HG02610 (cell line): ENCODE measurements around the gene SDHC.
"Not testable (repeated sequence)": the region's sequence is repeated elsewhere in the genome, so short reads cannot be mapped to it uniquely, and the experiment has no call there.

Experiments used
- ATAC-seq: cut with Tn5 transposase; IDR thresholded peaks from one replicate; pipeline ENCODE4 v1.9.1; 2021; ENCODE audit warnings: mild to moderate bottlenecking, moderate library complexity; ENCODE audit not compliant: unreplicated experiment

Gene SDHC

DNA sequence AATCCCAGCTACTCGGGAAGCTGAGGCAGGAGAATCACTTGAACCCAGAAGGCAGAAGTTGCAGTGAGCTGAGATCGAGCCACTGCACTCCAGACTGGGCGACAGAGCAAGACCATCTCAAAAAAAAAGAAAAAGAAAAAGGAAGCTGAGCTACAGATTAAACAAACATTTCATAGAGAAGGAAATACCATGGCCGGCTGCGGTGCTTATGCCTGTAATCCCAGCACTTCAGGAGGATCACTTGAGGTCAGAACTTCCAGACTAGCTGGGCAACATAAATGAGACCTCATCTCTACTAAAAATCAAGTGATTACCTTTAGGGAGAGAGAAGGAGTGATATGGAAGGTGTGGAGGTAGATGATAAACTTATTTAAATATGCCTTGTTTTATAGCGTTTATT is 67.5 kb downstream of the SDHC start:
- no peak for ATAC-seq

GRCh38 chr1:161382214-161383019 is 68.2 kb downstream of the SDHC start:
- ATAC-seq = no peak

DNA sequence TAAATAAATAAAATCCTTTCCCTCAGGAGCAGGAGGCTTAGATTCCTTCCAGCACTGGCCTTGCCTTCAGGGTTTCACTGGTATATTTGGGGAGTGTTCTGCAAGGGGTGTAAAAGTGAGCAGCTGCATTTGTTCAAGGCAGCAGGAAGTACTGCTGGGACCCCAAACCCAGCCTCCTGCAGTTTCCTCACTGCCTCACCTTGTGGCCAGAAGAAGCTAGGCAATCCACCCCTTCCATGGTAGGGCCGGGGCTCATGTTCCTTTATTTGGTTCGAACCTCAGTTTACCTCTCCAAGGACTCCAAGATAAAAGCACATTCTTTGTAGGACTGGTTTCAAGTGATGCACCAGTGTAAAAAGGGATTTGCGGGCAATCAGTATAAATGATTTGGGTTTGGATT is 74.5 kb downstream of the SDHC start:
- no peak for ATAC-seq

DNA sequence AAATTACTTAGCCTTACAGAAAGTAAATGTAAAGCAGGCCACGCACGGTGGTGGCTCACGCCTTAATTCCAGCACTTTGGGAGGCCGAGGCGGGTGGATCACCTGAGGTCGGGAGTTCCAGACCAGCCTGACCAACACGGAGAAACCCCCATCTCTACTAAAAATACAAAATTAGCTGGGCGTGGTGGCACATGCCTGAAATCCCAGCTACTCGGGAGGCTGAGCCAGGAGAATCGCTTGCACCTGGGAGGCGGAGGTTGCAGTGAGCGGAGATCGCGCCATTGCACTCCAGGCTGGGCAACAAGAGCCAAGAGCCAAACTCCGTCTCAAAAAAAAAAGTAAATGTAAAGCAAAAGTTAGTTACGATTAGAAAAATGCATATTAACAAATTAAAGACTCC is 75.0 kb downstream of the SDHC start:
- ATAC-seq = not testable (repeated sequence)

- ATAC-seq = peak; percentile 76
Observed at GRCh38 chr1:161389691-161390558, 75.7 kb downstream of the SDHC start.

GRCh38 chr1:161390559-161390858 is 76.3 kb downstream of the SDHC start:
- no peak for ATAC-seq

GRCh38 chr1:161391136-161391535 is 77.0 kb downstream of the SDHC start:
- not testable (repeated sequence) for ATAC-seq

GRCh38 chr1:161391611-161392010 is 77.4 kb downstream of the SDHC start:
- ATAC-seq = no peak

DNA sequence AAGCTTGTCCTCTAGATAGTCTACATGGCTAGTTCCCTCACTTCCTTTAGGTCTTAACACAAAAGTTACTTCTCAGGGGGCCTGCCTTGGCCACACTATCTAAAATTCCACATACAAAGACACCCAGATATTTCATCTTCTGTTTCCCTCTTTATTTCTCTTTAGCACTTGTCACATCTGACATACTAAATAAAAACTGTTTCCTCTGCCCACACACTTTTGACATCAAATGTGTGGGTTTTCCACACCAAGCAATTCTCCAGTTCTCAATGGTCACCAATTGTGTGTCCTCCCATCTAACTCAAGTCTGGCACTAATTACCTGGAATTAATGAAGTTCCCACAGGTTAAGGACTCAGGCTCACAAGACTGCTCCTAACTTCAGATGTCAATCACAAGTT is 79.0 kb downstream of the SDHC start:
- no peak for ATAC-seq

GRCh38 chr1:161397038-161397437 is 82.9 kb downstream of the SDHC start:
- ATAC-seq = not testable (repeated sequence)

- ATAC-seq = no peak
Observed at GRCh38 chr1:161398900-161399256, 84.7 kb downstream of the SDHC start.

DNA sequence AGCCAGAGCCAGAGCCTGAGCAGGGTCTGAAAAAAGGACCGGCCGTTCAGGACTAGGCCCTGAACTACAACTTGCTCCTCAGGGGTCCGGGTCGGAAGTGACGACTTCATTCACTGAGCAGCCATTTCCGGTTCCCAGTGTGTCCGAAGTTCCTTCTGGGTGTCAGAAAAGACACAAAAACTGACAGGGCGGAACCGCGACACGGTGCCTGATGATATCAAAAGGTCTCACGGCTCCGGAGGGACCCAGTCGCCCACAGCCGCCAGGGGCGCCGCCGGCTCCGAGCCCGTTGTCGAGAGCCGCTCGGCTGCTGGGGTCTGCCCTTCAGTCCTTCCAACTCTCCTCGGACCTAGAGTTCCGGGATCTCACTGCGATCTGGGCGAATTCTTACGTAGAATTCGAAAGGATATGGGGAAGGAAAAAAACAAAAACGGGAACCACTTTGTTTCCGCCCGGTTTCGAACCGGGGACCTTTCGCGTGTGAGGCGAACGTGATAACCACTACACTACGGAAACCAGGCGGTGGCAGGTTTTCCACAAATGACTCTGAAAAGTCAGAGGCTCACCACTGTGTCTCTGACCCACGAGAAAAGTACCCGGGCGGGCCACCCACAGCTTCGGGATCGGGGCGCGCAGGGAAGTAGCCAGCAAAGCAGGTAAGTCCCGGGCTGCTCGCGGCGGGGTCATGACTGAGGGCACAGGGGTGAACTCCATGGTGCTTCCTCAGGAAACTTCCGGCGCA is 85.2 kb downstream of the SDHC start:
- peak; percentile 68 for ATAC-seq

DNA sequence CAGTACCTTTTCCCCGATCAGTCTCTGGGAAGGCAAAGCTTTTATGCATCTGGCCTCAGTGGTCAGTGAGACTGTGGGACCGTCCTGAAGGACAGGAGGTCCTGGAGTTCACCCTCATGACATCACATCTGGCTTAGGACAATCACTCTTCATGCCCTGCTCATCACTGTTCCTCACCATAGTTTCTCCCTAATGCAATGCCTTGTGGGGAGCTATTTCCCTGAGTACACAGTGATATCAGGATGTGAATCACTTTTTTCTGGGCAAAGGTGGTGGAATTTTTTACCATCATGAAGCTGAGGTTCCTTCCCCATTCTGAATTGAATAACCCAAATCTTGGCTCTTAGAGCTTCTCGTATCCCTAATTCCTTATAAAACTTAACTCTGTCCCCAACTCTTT is 88.3 kb downstream of the SDHC start:
- no peak for ATAC-seq

DNA sequence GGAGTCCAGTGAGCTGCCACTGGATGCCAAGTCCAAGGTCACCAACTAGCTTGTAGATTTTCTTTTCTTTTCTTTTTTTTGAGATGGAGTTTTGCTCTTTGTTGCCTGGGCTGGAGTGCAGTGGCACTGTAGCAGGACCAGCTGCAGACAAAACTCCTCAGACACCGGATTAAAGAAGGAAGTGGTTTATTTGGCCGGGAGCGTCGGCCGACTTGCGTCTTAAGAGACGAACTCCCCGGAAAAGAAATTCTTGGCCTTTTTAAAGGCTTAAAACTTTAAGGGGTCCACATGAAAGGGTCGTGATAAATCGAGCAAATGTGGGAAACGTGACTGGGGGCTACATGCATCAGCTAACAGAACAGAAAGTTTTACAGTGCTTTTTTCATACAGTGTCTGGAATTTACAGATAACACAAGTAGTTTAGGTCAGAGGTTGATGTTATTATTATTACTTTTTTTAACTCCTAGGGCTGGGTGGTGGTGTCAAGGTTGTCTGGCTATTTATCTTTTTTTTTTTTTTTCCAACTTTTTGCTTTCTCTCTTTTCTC is 89.9 kb downstream of the SDHC start:
- ATAC-seq = no peak

GRCh38 chr1:161406551-161406950 is 92.4 kb downstream of the SDHC start:
- not testable (repeated sequence) for ATAC-seq

DNA sequence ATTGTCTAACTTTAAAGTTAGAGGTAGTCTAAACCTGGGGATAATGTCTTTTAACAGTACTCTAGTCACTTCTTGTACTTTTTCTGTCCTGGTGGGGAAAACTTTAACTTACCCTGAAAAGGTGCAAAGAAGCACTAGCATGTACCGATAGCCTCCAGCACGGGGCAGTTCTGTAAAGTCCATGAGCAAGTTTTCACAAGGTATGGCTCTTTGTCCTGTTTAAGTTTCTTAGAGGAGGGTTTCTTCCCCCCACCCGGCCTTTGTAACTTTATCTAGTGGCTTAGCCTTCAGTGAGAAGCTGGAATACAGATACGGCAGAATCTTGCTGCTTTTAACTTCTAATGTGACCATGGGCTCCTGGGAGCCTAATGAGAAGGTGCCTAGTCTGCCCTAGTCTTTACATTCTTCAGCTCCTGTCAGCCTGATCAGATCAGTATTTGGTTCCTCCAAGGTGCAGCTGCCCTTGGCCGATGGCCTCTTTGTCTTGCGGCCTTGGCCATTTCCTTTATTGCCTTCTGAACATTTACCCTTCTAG is 93.3 kb downstream of the SDHC start:
- ATAC-seq = no peak

DNA sequence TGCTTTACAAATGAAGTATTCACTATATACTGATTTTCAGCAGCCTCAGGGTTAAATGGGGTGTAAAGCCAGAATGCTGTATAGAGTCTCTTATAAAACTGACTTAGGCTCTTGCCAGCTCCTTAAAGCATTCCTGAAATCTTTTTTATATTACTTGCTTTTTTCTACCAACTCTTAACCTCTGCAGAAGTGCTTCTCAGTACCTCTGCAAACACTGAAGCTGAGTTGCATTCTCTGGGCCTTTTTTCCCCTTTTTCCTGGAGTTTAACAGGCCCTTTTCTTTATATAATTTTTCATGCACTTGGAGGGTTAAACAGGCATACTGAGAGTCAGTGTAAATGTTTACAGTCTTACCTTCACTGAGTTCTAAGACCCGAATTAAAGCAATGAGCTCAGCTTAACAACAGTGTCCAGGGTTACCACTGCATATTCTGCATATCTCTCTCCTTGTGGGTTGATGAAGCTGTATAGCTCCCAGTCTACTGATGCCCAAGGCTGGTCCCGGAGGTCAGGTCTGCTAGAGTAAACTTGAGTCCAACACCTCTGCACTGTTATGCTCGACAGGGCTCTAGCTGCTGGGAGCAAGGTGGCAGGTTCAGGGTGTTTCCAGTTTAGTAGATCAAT is 94.4 kb downstream of the SDHC start:
- ATAC-seq = no peak

- peak; percentile 73 for ATAC-seq
Observed at GRCh38 chr1:161409848-161410635, 95.9 kb downstream of the SDHC start.

GRCh38 chr1:161410636-161410970 is 96.4 kb downstream of the SDHC start:
- ATAC-seq = not testable (repeated sequence)
